Endothelial cell of umbilical vein (primary cell): ENCODE results near the gene SCAMP4. TPM values are rescaled to one million over a fixed set of nuclear protein-coding genes. Genes with fewer than 3 reads are reported as not detected.

Experiments used
- BruUV-seq: library from RNA; stranded (reverse); fragments of 400-500 nt; replicated peaks from 2 replicates; lab custom pipeline; 2021; lab: Mats Ljungman, UMichigan
- CTCF ChIA-PET: fragments of 300-600, 350-600 bp; sonication (Branson Sonifier 250); formaldehyde crosslinking; loops from one replicate; lab custom pipeline; 2021; ENCODE audit warnings: antibody characterized with exemption, inconsistent platforms; lab: Charles Lee
- POLR2A ChIA-PET: fragments of 300-600, 350-600 bp; sonication (Branson Sonifier 250); formaldehyde crosslinking; loops from one replicate; lab custom pipeline; 2021; ENCODE audit warnings: antibody characterized with exemption, inconsistent platforms; lab: Charles Lee
- DNase-seq: peaks from one replicate; pipeline ENCODE4 v3.0.0-alpha.2; 2011; ENCODE audit warnings: low read depth, low spot score
- FAIRE-seq: peaks from 2 replicates; lab custom pipeline; 2011; peaks lifted over from hg19 to GRCh38; lab: Jason Lieb, UNC
- H2AFZ ChIP-seq: 2 replicates; pipeline ENCODE4 v1.6.0; 2012; ENCODE audit warnings: low read depth, low read length, control low read depth, inconsistent platforms
- H3K27ac ChIP-seq: 2 replicates; pipeline ENCODE4 v1.5.1; 2011; ENCODE audit warnings: low read depth, mild to moderate bottlenecking, control low read depth, low read length, moderate library complexity; ENCODE audit not compliant: insufficient read depth
- H3K27me3 ChIP-seq, 2 experiments: 2 replicates each; pipeline versions ENCODE4 v1.6.0 to v1.6.1; 2011; ENCODE audit warnings: low read length in 2 of 2, mixed read lengths in 1 of 2; ENCODE audit not compliant: control insufficient read depth in 2 of 2, insufficient read depth in 2 of 2
- H3K36me3 ChIP-seq, 2 experiments: 2 replicates in 1 of 2; 3 replicates in 1 of 2; pipeline ENCODE4 v1.5.1; 2011; ENCODE audit warnings: low read length in 2 of 2, mild to moderate bottlenecking in 1 of 2, moderate library complexity in 1 of 2; ENCODE audit not compliant: control insufficient read depth in 2 of 2, insufficient read depth in 2 of 2; ENCODE audit errors: extremely low read depth in 1 of 2
- H3K4me1 ChIP-seq: 3 replicates; pipeline ENCODE4 v1.5.1; 2011; ENCODE audit warnings: mild to moderate bottlenecking, low read length; ENCODE audit not compliant: control insufficient read depth, insufficient read depth; ENCODE audit errors: extremely low read depth
- H3K4me2 ChIP-seq: 2 replicates; pipeline ENCODE4 v1.6.1; 2011; ENCODE audit warnings: low read length, control low read depth, mixed read lengths; ENCODE audit not compliant: insufficient read depth
- H3K4me3 ChIP-seq, 3 experiments: fragments of 200-600 bp in 1 of 3; sonication (generic), shearing (Covaris generic) in 1 of 3; replicated peaks in 1 of 3; 2 replicates each; pipeline ENCODE4 v1.5.1; 2011 to 2016; ENCODE audit warnings: control low read depth in 3 of 3, low read length in 3 of 3, mild to moderate bottlenecking in 2 of 3, inconsistent platforms in 1 of 3, low read depth in 1 of 3, moderate library complexity in 1 of 3; ENCODE audit not compliant: insufficient read depth in 1 of 3
- H3K79me2 ChIP-seq: 2 replicates; pipeline ENCODE4 v1.6.0; 2012; ENCODE audit warnings: low read length, inconsistent platforms; ENCODE audit not compliant: control insufficient read depth, insufficient read depth
- H3K9ac ChIP-seq: replicated peaks from 2 replicates; pipeline ENCODE3; 2011; ENCODE audit warnings: low read length, control low read depth; ENCODE audit not compliant: insufficient read depth; ENCODE audit errors: extremely low read depth
- H3K9me1 ChIP-seq: replicated peaks from 3 replicates; pipeline ENCODE4 v1.6.0; 2011; ENCODE audit warnings: mild to moderate bottlenecking, low read length; ENCODE audit not compliant: control insufficient read depth, insufficient read depth; ENCODE audit errors: extremely low read depth
- H3K9me3 ChIP-seq: replicated peaks from 2 replicates; pipeline ENCODE4 v1.5.1; 2012; ENCODE audit warnings: low read length, inconsistent platforms; ENCODE audit not compliant: control insufficient read depth, insufficient read depth
- H4K20me1 ChIP-seq: replicated peaks from 2 replicates; pipeline ENCODE3; 2011; ENCODE audit warnings: mild to moderate bottlenecking, low read length; ENCODE audit not compliant: control insufficient read depth, insufficient read depth; ENCODE audit errors: extremely low read depth
- CTCF ChIP-seq, 2 donors: IDR thresholded peaks; 1 replicate in 1 of 2; 2 replicates in 1 of 2; pipeline ENCODE4 v1.5.1; 2011; ENCODE audit warnings: low read length in 2 of 2, mild to moderate bottlenecking in 2 of 2, moderate library complexity in 2 of 2, control low read depth in 1 of 2, inconsistent platforms in 1 of 2, low read depth in 1 of 2; ENCODE audit not compliant: insufficient read depth in 1 of 2; ENCODE audit errors: extremely low read depth in 1 of 2
- EZH2 ChIP-seq: IDR thresholded peaks from 2 replicates; pipeline ENCODE4 v1.6.1; 2012; ENCODE audit warnings: borderline replicate concordance, low read depth, mild to moderate bottlenecking, moderate library complexity, low read length, inconsistent platforms; ENCODE audit not compliant: severe bottlenecking
- FOS ChIP-seq: IDR thresholded peaks from 2 replicates; pipeline ENCODE4 v1.6.1; 2011; ENCODE audit warnings: mild to moderate bottlenecking, low read length, moderate library complexity, borderline replicate concordance; ENCODE audit not compliant: insufficient read depth
- GATA2 ChIP-seq: IDR thresholded peaks from 2 replicates; pipeline ENCODE4 v1.7.0; 2011; ENCODE audit warnings: low read depth, mild to moderate bottlenecking, moderate library complexity, mixed read lengths, low read length; ENCODE audit not compliant: insufficient read length, insufficient read depth
- JUN ChIP-seq: IDR thresholded peaks from 2 replicates; pipeline ENCODE4 v1.6.1; 2011; ENCODE audit warnings: borderline replicate concordance, low read depth; ENCODE audit not compliant: insufficient read length, insufficient read depth
- MAX ChIP-seq: IDR thresholded peaks from 2 replicates; pipeline ENCODE4 v1.6.1; 2011; ENCODE audit not compliant: insufficient read depth, insufficient read length
- MYC ChIP-seq: IDR thresholded peaks from one replicate; pipeline ENCODE4 v1.6.1; 2011; ENCODE audit warnings: mild to moderate bottlenecking, low read depth, low read length
- POLR2A ChIP-seq: IDR thresholded peaks from 2 replicates; pipeline ENCODE4 v1.6.1; 2012; ENCODE audit warnings: low read depth, mild to moderate bottlenecking, control low read depth, low read length
- POLR2AphosphoS5 ChIP-seq: IDR thresholded peaks from 2 replicates; pipeline ENCODE4 v1.6.1; 2012; ENCODE audit warnings: low read depth, mild to moderate bottlenecking, control low read depth, low read length, moderate library complexity; ENCODE audit not compliant: insufficient read depth
- dilution Hi-C: fragments of 300-500 bp; cut with MboI; formaldehyde crosslinking; loops from one replicate; pipeline ENCODE4 v1.15.0; 2019; ENCODE audit warnings: low sequenced_read_pairs; ENCODE audit not compliant: extremely low pct_ligation_motif_present
- intact Hi-C: fragments of 100-400 bp; cut with micrococcal nuclease; formaldehyde crosslinking; loops from one replicate; pipeline ENCODE4 v1.10.0; 2022
- polyA plus RNA-seq, 4 experiments: library from polyadenylated mRNA; depleted of rRNA in 3 of 4; stranded (reverse) in 3 of 4; unstranded in 1 of 4; fragments of >200 nt; gene quantifications; 2 replicates each; pipeline versions ENCODE4 v1.2.1 to v1.2.3, GENCODE V29; 2011 to 2012; ENCODE audit warnings: missing spikeins in 1 of 4
- total RNA-seq: library from RNA; stranded (reverse); gene quantifications from 2 replicates; pipeline ENCODE4 v1.2.3, GENCODE V29; 2021

SCAMP4 gene
- total and polyA plus RNA-seq, 2 donors (not counting 3 experiments of a cell fraction or from before 2014, with no cell fraction given) = 24.4 to 68.2 TPM

GRCh38 chr19:1967087-1967608, 61.9 kb downstream of the SCAMP4 start:
- peaks cover 12% of the 10 kb centered on the region for H3K79me2 ChIP-seq
- H4K20me1 ChIP-seq = no peaks in the 10 kb centered on the region

More at GRCh38 chr19:1967087-1967608, 61.9 kb downstream of the SCAMP4 start:
- Histone ChIP-seq H3K36me3 (peaks cover 0 to 17% of the 10 kb centered on the region in 2 experiments), H3K9me3 (no peaks in the 10 kb centered on the region), H3K9me1 (no peaks in the 10 kb centered on the region), H3K4me3 (no peak overlapping the region), H3K4me1 (no peaks in the 10 kb centered on the region), H3K27ac (no peak overlapping the region), H3K4me2 (no peak overlapping the region), H2AFZ (no peak overlapping the region), H3K27me3 (no peaks in the 10 kb centered on the region), H3K9ac (no peak overlapping the region)
- ChIA-PET POLR2A (no interaction called here), CTCF (no interaction called here)
- FAIRE-seq = no peak
- intact Hi-C loops (no loop called here), dilution Hi-C loops (no loop called here)
- no peak for DNase-seq
- no peak for TF ChIP-seq EZH2
- TF ChIP-seq POLR2AphosphoS5 = no peak
- no peak for TF ChIP-seq MAX
- TF ChIP-seq JUN = no peak
- TF ChIP-seq MYC = no peak
- TF ChIP-seq FOS = no peak
- TF ChIP-seq CTCF (IDR thresholded peaks at IDR 0.05; ENCODE audit: extremely low read depth in 1 of 2, insufficient read depth in 1 of 2, low read depth in 1 of 2, low read length in 2 of 2) = no peak
- TF ChIP-seq GATA2 = no peak
- TF ChIP-seq POLR2A = no peak
- no TSS peak for BruUV-seq
